SW480 (cell line): ENCODE measurements around the gene ERLEC1.
"Not testable (repeated sequence)": the region's sequence is repeated elsewhere in the genome, so short reads cannot be mapped to it uniquely, and the experiment has no call there.

ENCODE experiments used
- DNase-seq: peaks from one replicate; pipeline ENCODE4 v3.0.0-alpha.2; 2016; ENCODE audit warnings: low spot score

ERLEC1 gene

GRCh38 chr2:53840580-53840979 lies 53.7 kb downstream of the ERLEC1 start:
- no peak for DNase-seq

GRCh38 chr2:53841651-53842050 lies 54.8 kb downstream of the ERLEC1 start:
- not testable (repeated sequence) for DNase-seq

GRCh38 chr2:53842891-53843290 lies 56.0 kb downstream of the ERLEC1 start:
- no peak for DNase-seq

- no peak for DNase-seq
Observed at GRCh38 chr2:53843595-53843994, 56.8 kb downstream of the ERLEC1 start.

- DNase-seq, result no peak
Observed at GRCh38 chr2:53848062-53848461, 61.2 kb downstream of the ERLEC1 start.

- not testable (repeated sequence) for DNase-seq
Observed at GRCh38 chr2:53851052-53851757, 64.4 kb downstream of the ERLEC1 start.

- no peak for DNase-seq
Observed at GRCh38 chr2:53852532-53852931, 65.7 kb downstream of the ERLEC1 start.

GRCh38 chr2:53854678-53855077 lies 67.8 kb downstream of the ERLEC1 start:
- no peak for DNase-seq

GRCh38 chr2:53856272-53856671 lies 69.4 kb downstream of the ERLEC1 start:
- no peak for DNase-seq

- no peak for DNase-seq
Observed at GRCh38 chr2:53859206-53860181, 72.7 kb downstream of the ERLEC1 start, which contains the start of gene GPR75. GPR75 (minus strand) TSS chr2:53859967; CDS start chr2:53854756, 5,211 bp downstream.

- no peak for DNase-seq
Observed at GRCh38 chr2:53861824-53862223, 75.0 kb downstream of the ERLEC1 start.

- no peak for DNase-seq
Observed at GRCh38 chr2:53863538-53864227, 76.8 kb downstream of the ERLEC1 start.

- DNase-seq, result no peak
Observed at GRCh38 chr2:53865264-53865663, 78.4 kb downstream of the ERLEC1 start.

- no peak for DNase-seq
Observed at GRCh38 chr2:53865962-53866361, 79.1 kb downstream of the ERLEC1 start.

GRCh38 chr2:53867169-53867568 lies 80.3 kb downstream of the ERLEC1 start:
- no peak for DNase-seq

GRCh38 chr2:53867773-53868172 lies 80.9 kb downstream of the ERLEC1 start:
- no peak for DNase-seq
